ENCODE results near the gene PDGFRA.

DNA sequence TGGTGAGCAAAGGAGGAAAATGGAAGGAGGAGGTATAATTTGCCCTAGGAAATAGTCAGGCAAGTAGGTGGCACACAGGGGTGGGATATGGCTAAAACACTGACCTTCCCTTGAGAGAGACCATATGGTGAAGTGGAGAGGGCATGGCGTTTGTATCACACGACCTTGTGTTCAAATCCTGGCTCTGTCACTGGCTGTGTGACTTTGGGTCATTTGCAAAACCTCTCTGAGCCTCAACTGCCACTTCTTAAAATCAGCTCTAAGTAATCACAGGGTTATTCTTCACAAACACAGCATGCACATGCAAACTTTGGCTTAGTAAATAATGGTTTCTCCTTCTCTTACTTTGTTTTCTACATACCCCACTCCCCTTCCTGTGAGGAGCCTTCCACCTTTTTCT, 8.7 kb downstream of the PDGFRA start:
- TF ChIP-seq SIN3A (IDR thresholded peaks at IDR 0.05; ENCODE audit: low read depth, low read length) (no peak), ETV6 (conservative IDR thresholded peaks at IDR 0.05 in 1 of 2, IDR thresholded peaks at IDR 0.05 in 1 of 2; ENCODE audit: borderline replicate concordance in 1 of 2, low read depth in 1 of 2) (no peak), NFXL1 (IDR thresholded peaks at IDR 0.05; ENCODE audit: borderline replicate concordance) (no peak), SUZ12 (IDR thresholded peaks at IDR 0.05; ENCODE audit: unreplicated experiment) (no peak), GABPA (IDR thresholded peaks at IDR 0.05; ENCODE audit: low read depth) (no peak), E2F4 (IDR thresholded peaks at IDR 0.05; ENCODE audit: low read depth, low read length) (no peak), RB1 (IDR thresholded peaks at IDR 0.05; ENCODE audit: borderline replicate concordance) (no peak), TAF1 (IDR thresholded peaks at IDR 0.05; ENCODE audit: borderline replicate concordance, low read depth, low read length) (no peak)
- TF ChIP-seq, protein P1, sequence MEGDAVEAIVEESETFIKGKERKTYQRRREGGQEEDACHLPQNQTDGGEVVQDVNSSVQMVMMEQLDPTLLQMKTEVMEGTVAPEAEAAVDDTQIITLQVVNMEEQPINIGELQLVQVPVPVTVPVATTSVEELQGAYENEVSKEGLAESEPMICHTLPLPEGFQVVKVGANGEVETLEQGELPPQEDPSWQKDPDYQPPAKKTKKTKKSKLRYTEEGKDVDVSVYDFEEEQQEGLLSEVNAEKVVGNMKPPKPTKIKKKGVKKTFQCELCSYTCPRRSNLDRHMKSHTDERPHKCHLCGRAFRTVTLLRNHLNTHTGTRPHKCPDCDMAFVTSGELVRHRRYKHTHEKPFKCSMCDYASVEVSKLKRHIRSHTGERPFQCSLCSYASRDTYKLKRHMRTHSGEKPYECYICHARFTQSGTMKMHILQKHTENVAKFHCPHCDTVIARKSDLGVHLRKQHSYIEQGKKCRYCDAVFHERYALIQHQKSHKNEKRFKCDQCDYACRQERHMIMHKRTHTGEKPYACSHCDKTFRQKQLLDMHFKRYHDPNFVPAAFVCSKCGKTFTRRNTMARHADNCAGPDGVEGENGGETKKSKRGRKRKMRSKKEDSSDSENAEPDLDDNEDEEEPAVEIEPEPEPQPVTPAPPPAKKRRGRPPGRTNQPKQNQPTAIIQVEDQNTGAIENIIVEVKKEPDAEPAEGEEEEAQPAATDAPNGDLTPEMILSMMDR (IDR thresholded peaks at IDR 0.05 in 2 of 3, conservative IDR thresholded peaks at IDR 0.05 in 1 of 3; ENCODE audit: control insufficient read depth in 2 of 3, extremely low read depth in 1 of 3, insufficient read depth in 1 of 3, low read depth in 3 of 3, low read length in 3 of 3) = no peak
